Stomach smooth muscle (tissue), 2 donors: Measurements from ENCODE around the gene GAREM1.
"Not testable (repeated sequence)": the region's sequence is repeated elsewhere in the genome, so short reads cannot be mapped to it uniquely, and the experiment has no call there.

Experiments
- H3K27ac ChIP-seq: one replicate; pipeline ENCODE4 v1.7.0; 2013; ENCODE audit warnings: mild to moderate bottlenecking, low read length, inconsistent platforms
- H3K27me3 ChIP-seq, 2 donors: one replicate each; pipeline ENCODE4 v1.7.0; 2013; ENCODE audit warnings: low read length in 2 of 2; ENCODE audit not compliant: insufficient read depth in 2 of 2, control insufficient read depth in 1 of 2
- H3K36me3 ChIP-seq, 2 donors: one replicate each; pipeline ENCODE4 v1.7.0; 2013; ENCODE audit warnings: low read length in 2 of 2; ENCODE audit not compliant: control insufficient read depth in 2 of 2, insufficient read depth in 2 of 2
- H3K4me1 ChIP-seq: one replicate; pipeline ENCODE4 v1.7.0; 2013; ENCODE audit warnings: low read length; ENCODE audit not compliant: control insufficient read depth, insufficient read depth
- H3K4me3 ChIP-seq, 2 donors: one replicate each; pipeline ENCODE4 v1.7.0; 2013; ENCODE audit warnings: low read length in 2 of 2
- H3K9ac ChIP-seq, 2 donors: one replicate each; pipeline ENCODE4 v1.7.0; 2013; ENCODE audit warnings: low read length in 2 of 2, mild to moderate bottlenecking in 1 of 2
- H3K9me3 ChIP-seq, 2 donors: one replicate each; pipeline ENCODE4 v1.7.0; 2013; ENCODE audit warnings: low read length in 2 of 2; ENCODE audit not compliant: control insufficient read depth in 2 of 2
- donor health status: healthy.
- donor health status: Pancreatic carcinoma.

Gene GAREM1

GRCh38 chr18:32476106-32476505, 5.4 kb upstream of the GAREM1 start:
- peaks cover 6% of the 10 kb centered on the region for H3K4me1 ChIP-seq
- no peaks in the 10 kb centered on the region for H3K36me3 ChIP-seq
- H3K9me3 ChIP-seq: no peaks in the 10 kb centered on the region
- no peak overlapping the region for H3K4me3 ChIP-seq
- no peak overlapping the region for H3K9ac ChIP-seq
- H3K27ac ChIP-seq: no peak overlapping the region
- no peaks in the 10 kb centered on the region for H3K27me3 ChIP-seq

- H3K9ac ChIP-seq: not testable (repeated sequence)
Observed at GRCh38 chr18:32475069-32475468, 4.4 kb upstream of the GAREM1 start.

DNA sequence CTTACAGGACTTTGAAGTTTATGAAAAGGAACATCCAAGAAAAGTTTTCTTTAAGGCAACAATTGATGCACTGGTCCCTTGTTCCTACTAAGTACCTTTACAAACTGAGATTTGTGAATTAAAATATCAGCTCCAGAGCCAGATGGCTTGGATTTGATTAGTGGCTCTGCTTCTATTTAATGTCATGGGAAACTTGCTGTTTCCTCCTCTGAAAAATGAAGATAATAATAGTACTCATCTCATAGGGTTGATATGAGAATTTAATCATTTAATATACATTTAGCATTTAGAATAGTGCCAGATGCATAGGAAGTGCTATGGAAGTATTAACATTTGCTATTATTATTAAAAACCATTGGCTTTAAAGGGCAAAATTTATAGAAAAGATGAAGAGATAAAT, 2.6 kb upstream of the GAREM1 start:
- Histone ChIP-seq H3K9me3 (no peaks in the 10 kb centered on the region), H3K9ac (no peak overlapping the region), H3K36me3 (no peaks in the 10 kb centered on the region), H3K4me3 (no peak overlapping the region), H3K4me1 (peaks cover 9% of the 10 kb centered on the region), H3K27me3 (no peaks in the 10 kb centered on the region), H3K27ac (no peak overlapping the region)

More at GRCh38 chr18:32475069-32475468, 4.4 kb upstream of the GAREM1 start:
- not testable (repeated sequence) for H3K9me3 ChIP-seq, H3K27ac ChIP-seq, H3K4me3 ChIP-seq, H3K4me1 ChIP-seq, H3K27me3 ChIP-seq, H3K36me3 ChIP-seq

- Histone ChIP-seq H3K27ac (no peak overlapping the region), H3K9me3 (no peaks in the 10 kb centered on the region), H3K9ac (no peak overlapping the region), H3K4me1 (peaks cover 11% of the 10 kb centered on the region), H3K36me3 (no peaks in the 10 kb centered on the region), H3K4me3 (no peak overlapping the region), H3K27me3 (no peaks in the 10 kb centered on the region)
Observed at GRCh38 chr18:32472841-32473240, 2.2 kb upstream of the GAREM1 start.

GRCh38 chr18:32470460-32470713, 295 bp downstream of the GAREM1 start:
- Histone ChIP-seq H3K27ac (peak overlapping the region; percentile 66), H3K4me3 (peak overlapping the region in 1 of 2 donors; percentile 85), H3K36me3 (no peaks in the 10 kb centered on the region), H3K4me1 (peaks cover 11% of the 10 kb centered on the region), H3K9me3 (no peaks in the 10 kb centered on the region), H3K27me3 (no peaks in the 10 kb centered on the region), H3K9ac (peak overlapping the region in 1 of 2 donors; percentile 39)

GRCh38 chr18:32469691-32470459, 807 bp downstream of the GAREM1 start:
- Histone ChIP-seq H3K4me3 (peak overlapping the region; percentile 84 to 85), H3K9ac (peak overlapping the region; percentile 39 to 64), H3K9me3 (no peaks in the 10 kb centered on the region), H3K36me3 (no peaks in the 10 kb centered on the region), H3K4me1 (peaks cover 11% of the 10 kb centered on the region), H3K27me3 (no peaks in the 10 kb centered on the region), H3K27ac (peak overlapping the region; percentile 66)

- Histone ChIP-seq H3K9me3 (no peaks in the 10 kb centered on the region), H3K9ac (peak overlapping the region; percentile 39 to 55), H3K36me3 (no peaks in the 10 kb centered on the region), H3K27ac (peak overlapping the region; percentile 50), H3K4me1 (peaks cover 11% of the 10 kb centered on the region), H3K4me3 (peak overlapping the region; percentile 84 to 85), H3K27me3 (no peaks in the 10 kb centered on the region)
Observed at GRCh38 chr18:32469190-32469651, 1.5 kb downstream of the GAREM1 start.

- H3K27ac ChIP-seq: no peak overlapping the region
- H3K9ac ChIP-seq: peak overlapping the region; percentile 18 to 55
- H3K4me1 ChIP-seq: peaks cover 11% of the 10 kb centered on the region
- H3K4me3 ChIP-seq: peak overlapping the region; percentile 84 to 85
- no peaks in the 10 kb centered on the region for H3K36me3 ChIP-seq
- H3K27me3 ChIP-seq: no peaks in the 10 kb centered on the region
- no peaks in the 10 kb centered on the region for H3K9me3 ChIP-seq
Observed at GRCh38 chr18:32468147-32468845, 2.4 kb downstream of the GAREM1 start.

DNA sequence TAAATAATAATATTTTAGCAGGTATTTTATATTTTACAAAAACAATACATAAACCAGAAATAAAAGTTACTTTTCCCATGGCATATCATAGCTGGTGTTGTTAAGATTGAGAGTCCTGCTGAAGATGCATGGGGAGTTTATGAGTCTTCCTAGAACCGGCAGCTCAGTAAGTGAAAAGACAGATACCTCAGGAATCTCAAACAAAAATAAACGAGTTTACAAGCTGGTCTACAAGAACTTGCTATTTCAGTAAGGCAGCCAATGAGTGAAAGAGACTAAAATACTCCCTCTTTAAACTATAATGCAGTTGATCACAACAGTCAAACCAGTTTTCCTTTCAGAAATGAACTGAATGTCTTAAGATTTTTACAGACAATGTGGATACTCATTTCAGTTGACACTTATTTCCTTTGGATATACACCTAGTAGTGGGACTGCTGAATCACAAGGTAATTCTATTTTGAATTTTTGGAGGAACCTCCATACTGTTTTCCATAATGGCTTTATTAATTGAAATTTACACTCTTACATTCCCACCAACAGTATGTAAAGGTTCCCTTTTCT, 8.9 kb downstream of the GAREM1 start:
- Histone ChIP-seq H3K4me1 (no peaks in the 10 kb centered on the region), H3K27ac (no peak overlapping the region), H3K4me3 (no peak overlapping the region), H3K9me3 (no peaks in the 10 kb centered on the region), H3K27me3 (no peaks in the 10 kb centered on the region), H3K36me3 (no peaks in the 10 kb centered on the region), H3K9ac (no peak overlapping the region)

DNA sequence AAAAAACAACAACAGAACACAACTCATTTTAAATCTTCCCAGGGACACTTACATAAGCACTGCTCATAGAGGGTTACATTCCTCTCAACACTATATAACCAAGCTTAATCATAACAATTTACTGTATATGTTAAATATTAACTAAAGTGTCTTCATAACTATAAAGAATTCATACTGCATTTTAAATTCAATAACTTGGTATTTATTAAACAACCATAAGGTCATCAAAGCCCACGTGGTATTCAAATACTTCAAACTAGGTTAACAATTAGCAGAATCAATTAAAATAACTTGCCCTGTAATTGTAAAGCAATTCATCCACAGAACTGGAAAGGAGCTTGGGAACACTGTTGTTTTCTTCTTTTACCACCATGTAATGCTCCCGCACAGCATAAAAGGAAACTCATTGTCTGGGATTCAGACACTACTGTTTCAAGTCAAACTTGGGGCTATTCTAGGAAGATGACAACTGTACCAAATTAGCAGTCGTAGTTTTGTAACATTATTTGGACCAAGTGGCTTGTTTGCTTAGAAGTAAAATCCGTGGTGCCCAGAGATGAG, 10.4 kb downstream of the GAREM1 start:
- Histone ChIP-seq H3K4me1 (no peaks in the 10 kb centered on the region), H3K27ac (no peak overlapping the region), H3K27me3 (no peaks in the 10 kb centered on the region), H3K9me3 (no peaks in the 10 kb centered on the region), H3K4me3 (no peak overlapping the region), H3K9ac (no peak overlapping the region), H3K36me3 (no peaks in the 10 kb centered on the region)
